PC-3 (cell line): ENCODE measurements around the gene PTS.

ENCODE experiments used
- CTCF ChIP-seq: fragments of 300-600 bp; sonication (generic); conservative IDR thresholded peaks from 2 replicates; pipeline ENCODE4 v1.5.1; 2017; ENCODE audit warnings: antibody characterized with exemption, low read depth, mild to moderate bottlenecking, low read length
- EZH2 ChIP-seq: fragments of 300-600 bp; sonication (generic); IDR thresholded peaks from one replicate; pipeline ENCODE4 v1.6.1; 2017; ENCODE audit warnings: antibody characterized with exemption, mild to moderate bottlenecking, low read length; ENCODE audit not compliant: unreplicated experiment
- EZH2phosphoT487 ChIP-seq: fragments of 300-600 bp; sonication (generic); IDR thresholded peaks from 2 replicates; pipeline ENCODE4 v1.6.1; 2018; ENCODE audit warnings: mild to moderate bottlenecking, antibody characterized with exemption, low read length, borderline replicate concordance

GRCh38 chr11:112179601-112180000, 46.6 kb upstream of the PTS start:
- TF ChIP-seq CTCF (no peak), EZH2 (no peak), EZH2phosphoT487 (no peak)
